SK-N-MC (cell line): Measurements from ENCODE around the gene CLTB.

Source experiments
- DNase-seq: peaks from one replicate; pipeline ENCODE4 v3.0.0-alpha.2; 2011; ENCODE audit warnings: low read depth, low spot score
- H3K27ac ChIP-seq: fragments of 200-600 bp; sonication (generic); 2 replicates; pipeline ENCODE4 v1.5.1; 2016; ENCODE audit warnings: mixed run types
- H3K36me3 ChIP-seq: fragments of 200-600 bp; sonication (generic); 2 replicates; pipeline ENCODE4 v1.6.1; 2017; ENCODE audit warnings: antibody characterized with exemption, low read length, mixed read lengths; ENCODE audit not compliant: insufficient read depth
- H3K4me3 ChIP-seq: fragments of 200-600 bp; sonication (generic); 2 replicates; pipeline ENCODE4 v1.5.1; 2016
- H3K9ac ChIP-seq: fragments of 200-600 bp; sonication (generic); 2 replicates; pipeline ENCODE4 v1.8.0; 2017; ENCODE audit warnings: mixed run types, mixed read lengths; ENCODE audit not compliant: insufficient read length
- H3K9me3 ChIP-seq: fragments of 200-600 bp; sonication (generic); 2 replicates; pipeline ENCODE4 v1.6.1; 2017; ENCODE audit warnings: low read depth, mild to moderate bottlenecking, antibody characterized with exemption, low read length, moderate library complexity, mixed read lengths
- EZH2 ChIP-seq: fragments of 200-600 bp; sonication (generic); IDR thresholded peaks from one replicate; pipeline ENCODE4 v1.6.1; 2017; ENCODE audit warnings: antibody characterized with exemption
- FOXP2 ChIP-seq: optimal IDR thresholded peaks from 2 replicates; pipeline ENCODE3; 2011; ENCODE audit warnings: mild to moderate bottlenecking, moderate library complexity; ENCODE audit not compliant: insufficient read depth; ENCODE audit errors: extremely low read length, control extremely low read depth
- POLR2AphosphoS5 ChIP-seq: IDR thresholded peaks from 2 replicates; pipeline ENCODE4 v1.6.1; 2012; ENCODE audit warnings: mild to moderate bottlenecking, low read depth, low read length, borderline replicate concordance

CLTB gene

DNA sequence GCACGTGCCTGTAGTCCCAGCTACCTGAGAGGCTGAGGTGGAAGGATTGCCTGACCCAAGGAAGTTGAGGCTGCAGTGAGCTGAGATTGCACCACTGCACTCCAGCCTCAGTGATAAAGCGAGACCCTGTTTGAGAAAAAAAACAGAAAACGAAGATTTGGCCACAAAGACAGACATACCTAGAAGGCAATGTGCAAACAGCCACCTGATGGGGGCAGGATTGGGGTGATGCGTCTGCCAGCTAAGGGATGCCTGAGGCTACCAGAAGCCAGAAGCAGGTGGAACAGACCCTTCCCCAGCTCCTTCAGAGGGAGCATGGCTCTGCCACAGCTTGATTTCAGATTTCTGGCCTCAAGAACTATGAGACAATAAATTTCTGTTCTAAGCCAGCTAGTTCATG is 24.9 kb downstream of the CLTB start:
- Histone ChIP-seq H3K36me3 (peaks cover 15% of the 10 kb centered on the region), H3K9ac (no peak overlapping the region), H3K27ac (no peak overlapping the region), H3K4me3 (no peak overlapping the region), H3K9me3 (no peaks in the 10 kb centered on the region)
- no peak for TF ChIP-seq POLR2AphosphoS5
- TF ChIP-seq EZH2: no peak
- TF ChIP-seq FOXP2: no peak
- no peak for DNase-seq

DNA sequence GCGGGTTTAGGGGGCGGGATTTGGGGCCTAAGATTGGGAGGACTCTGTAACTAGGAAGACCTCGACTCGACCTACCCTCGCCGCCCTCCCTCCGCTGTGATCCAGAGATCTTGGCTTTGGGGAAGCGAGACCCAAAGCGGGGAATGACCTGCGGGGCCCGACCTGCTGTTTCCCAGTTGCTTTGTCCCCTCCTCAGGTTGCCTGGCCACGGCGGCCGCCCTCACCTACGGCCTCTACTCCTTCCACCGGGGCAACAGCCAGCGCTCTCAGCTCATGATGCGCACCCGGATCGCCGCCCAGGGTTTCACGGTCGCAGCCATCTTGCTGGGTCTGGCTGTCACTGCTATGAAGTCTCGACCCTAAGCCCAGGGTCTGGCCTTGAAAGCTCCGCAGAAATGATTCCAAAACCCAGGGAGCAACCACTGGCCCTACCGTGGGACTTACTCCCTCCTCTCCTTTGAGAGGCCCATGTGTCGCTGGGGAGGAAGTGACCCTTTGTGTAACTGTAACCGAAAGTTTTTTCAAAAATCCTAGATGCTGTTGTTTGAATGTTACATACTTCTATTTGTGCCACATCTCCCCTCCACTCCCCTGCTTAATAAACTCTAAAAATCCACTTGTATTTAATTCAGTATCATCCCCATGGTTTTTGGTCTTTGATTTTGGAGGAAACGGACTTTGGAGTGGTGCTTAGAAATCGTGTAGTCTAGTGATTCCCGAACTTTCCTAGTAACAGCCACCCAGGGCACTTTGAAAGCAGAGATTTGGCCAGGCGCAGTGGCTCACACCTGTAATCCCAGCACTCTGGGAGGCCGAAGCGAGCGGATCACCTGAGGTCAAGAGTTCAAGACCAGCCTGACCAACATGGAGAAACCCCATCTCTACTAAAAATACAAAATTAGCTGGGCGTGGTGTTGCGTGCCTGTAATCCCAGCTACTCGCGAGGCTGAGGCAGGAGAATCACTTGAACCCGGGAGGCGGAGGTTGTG is 26.9 kb downstream of the CLTB start:
- H3K27ac ChIP-seq: peak overlapping the region; percentile 69; the same call in 1 of the 2 replicates
- no peak for DNase-seq
- H3K36me3 ChIP-seq: peaks cover 36% of the 10 kb centered on the region
- peak overlapping the region; percentile 94 for H3K9ac ChIP-seq
- H3K4me3 ChIP-seq: peak overlapping the region; percentile 86
- TF ChIP-seq POLR2AphosphoS5 (no peak; the same call in none of the 2 replicates), FOXP2 (no peak), EZH2 (no peak)
- H3K9me3 ChIP-seq: no peaks in the 10 kb centered on the region

DNA sequence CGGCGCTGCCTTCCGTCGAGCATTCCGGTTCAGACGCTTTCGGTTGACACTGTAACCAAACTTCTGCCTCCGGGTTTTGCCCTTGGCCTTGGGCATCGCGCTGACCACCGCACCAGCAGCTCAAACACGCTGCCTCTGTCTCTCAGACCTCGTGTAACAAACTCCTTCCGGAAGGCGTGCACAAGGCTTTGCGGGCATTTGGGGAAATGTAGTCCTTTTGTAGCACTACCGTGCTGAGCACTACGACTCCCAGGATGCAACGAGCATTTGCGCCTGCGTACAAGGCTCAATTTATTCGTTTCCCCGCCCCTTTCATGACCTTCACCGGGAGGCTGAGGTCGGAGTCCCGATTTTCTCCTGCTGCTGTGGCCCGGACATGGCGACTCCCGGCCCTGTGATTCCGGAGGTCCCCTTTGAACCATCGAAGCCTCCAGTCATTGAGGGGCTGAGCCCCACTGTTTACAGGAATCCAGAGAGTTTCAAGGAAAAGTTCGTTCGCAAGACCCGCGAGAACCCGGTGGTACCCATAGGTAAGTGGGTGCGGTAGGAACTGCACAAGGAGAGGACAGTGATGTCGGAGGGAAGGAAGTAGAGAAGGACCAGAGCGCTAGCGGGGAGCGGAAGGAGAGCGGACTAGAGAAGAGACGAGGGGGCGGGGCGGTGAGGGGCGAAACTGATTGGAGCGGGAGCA is 27.8 kb downstream of the CLTB start, which contains the start of the genes HIGD2A and NOP16:
Gene HIGD2A, plus strand, starts transcription at position 308 of the 691 bp plus-strand sequence. Its CDS starts 69 bp downstream, at position 377.
Gene NOP16, minus strand, starts transcription at position 155 of the 691 bp plus-strand sequence. Its CDS starts 59 bp downstream, at position 96.
- peak within 1 kb of the TSS; percentile 86 for H3K4me3 ChIP-seq
- peak; percentile 97 for DNase-seq
- peaks cover 44% of the 10 kb centered on the region for H3K36me3 ChIP-seq
- H3K9me3 ChIP-seq: no peaks in the 10 kb centered on the region
- TF ChIP-seq POLR2AphosphoS5: peak; percentile 96
- TF ChIP-seq EZH2: no peak
- no peak for TF ChIP-seq FOXP2
- H3K9ac ChIP-seq: peak within 1 kb of the TSS; percentile 96
- peak within 1 kb of the TSS; percentile 97 for H3K27ac ChIP-seq

DNA sequence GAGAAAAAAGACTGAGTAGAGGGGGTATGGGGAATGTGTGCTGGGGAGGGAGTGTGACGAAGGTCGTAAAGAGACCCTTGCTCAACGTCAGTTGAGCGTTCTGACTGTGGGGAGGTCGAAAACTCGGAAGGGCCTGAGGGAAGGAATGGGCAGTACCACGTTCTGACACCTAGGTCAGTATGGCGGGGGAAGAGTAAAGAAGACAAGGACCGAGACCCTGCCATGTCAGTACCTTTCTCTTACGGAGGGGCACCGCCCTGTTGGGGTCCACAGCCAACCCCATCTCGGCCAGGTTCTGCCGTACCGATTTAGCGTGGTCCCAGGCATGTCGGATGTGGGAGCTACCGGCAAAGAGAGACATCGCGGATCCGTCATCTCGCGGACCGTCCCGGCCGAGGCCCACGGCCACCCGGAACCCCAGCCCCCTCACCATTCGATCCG is 28.3 kb downstream of the CLTB start:
- peaks cover 50% of the 10 kb centered on the region for H3K36me3 ChIP-seq
- TF ChIP-seq EZH2 (no peak), FOXP2 (no peak), POLR2AphosphoS5 (no peak)

GRCh38 chr5:176387384-176387925 is 28.9 kb downstream of the CLTB start:
- Histone ChIP-seq H3K4me3 (peak overlapping the region; percentile 86), H3K36me3 (peaks cover 56% of the 10 kb centered on the region), H3K27ac (peak overlapping the region; percentile 20; the same call in 1 of the 2 replicates), H3K9me3 (no peaks in the 10 kb centered on the region), H3K9ac (peak overlapping the region; percentile 96)
- no peak for DNase-seq
- TF ChIP-seq EZH2 (no peak), POLR2AphosphoS5 (no peak), FOXP2 (no peak)

More for the DNA sequence above, 28.3 kb downstream of the CLTB start:
- Histone ChIP-seq H3K27ac (peak overlapping the region; percentile 97), H3K9ac (peak overlapping the region; percentile 96), H3K9me3 (no peaks in the 10 kb centered on the region), H3K4me3 (peak overlapping the region; percentile 86)
- DNase-seq: no peak

DNA sequence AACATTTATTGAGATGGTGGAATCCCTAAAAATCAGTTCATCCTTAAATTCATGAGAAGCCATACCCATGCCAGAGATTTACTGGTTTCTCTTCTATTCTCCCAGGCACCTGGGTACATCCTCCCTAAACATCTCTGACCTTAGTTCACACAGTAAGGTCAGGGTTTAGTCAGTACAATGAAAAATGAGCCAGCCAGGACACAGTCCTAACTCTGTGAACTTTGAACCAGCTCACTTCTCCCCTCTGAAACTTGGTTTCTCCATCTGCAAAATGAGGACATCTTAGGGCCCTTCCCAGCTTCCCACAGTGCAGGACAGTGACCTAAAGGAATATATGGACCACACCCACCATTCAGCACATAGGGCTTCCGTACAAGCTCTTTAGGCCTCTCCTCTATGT is 29.8 kb downstream of the CLTB start:
- TF ChIP-seq POLR2AphosphoS5 (no peak), EZH2 (no peak), FOXP2 (no peak)
- Histone ChIP-seq H3K9me3 (no peaks in the 10 kb centered on the region), H3K4me3 (peak overlapping the region; percentile 86), H3K36me3 (peaks cover 65% of the 10 kb centered on the region), H3K9ac (peak overlapping the region; percentile 96), H3K27ac (no peak overlapping the region)
- DNase-seq: no peak

DNA sequence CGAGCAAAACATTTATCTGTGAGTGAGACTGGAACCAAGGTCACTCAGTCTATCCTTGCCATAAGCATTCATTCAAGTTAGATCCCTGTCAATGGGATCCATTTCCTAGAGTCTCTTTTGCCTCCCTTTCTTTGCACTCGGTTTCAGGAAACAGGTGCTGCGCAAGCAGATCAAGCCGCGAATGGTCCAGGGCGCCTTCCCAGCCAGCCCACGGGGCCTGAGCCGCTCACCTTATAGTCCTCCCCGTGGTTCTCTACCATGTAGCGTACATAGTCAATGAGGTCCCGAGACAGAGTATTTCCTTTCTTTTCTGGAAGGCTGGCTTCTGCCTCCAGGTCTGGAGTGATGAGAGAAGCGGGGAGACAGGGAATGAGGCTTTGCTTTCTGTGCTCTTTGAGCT is 31.3 kb downstream of the CLTB start:
- DNase-seq: no peak
- Histone ChIP-seq H3K4me3 (no peak overlapping the region), H3K9me3 (no peaks in the 10 kb centered on the region), H3K36me3 (peaks cover 70% of the 10 kb centered on the region), H3K27ac (no peak overlapping the region), H3K9ac (no peak overlapping the region)
- TF ChIP-seq POLR2AphosphoS5: peak; percentile 4; the same call in 1 of the 2 replicates
- no peak for TF ChIP-seq FOXP2

DNA sequence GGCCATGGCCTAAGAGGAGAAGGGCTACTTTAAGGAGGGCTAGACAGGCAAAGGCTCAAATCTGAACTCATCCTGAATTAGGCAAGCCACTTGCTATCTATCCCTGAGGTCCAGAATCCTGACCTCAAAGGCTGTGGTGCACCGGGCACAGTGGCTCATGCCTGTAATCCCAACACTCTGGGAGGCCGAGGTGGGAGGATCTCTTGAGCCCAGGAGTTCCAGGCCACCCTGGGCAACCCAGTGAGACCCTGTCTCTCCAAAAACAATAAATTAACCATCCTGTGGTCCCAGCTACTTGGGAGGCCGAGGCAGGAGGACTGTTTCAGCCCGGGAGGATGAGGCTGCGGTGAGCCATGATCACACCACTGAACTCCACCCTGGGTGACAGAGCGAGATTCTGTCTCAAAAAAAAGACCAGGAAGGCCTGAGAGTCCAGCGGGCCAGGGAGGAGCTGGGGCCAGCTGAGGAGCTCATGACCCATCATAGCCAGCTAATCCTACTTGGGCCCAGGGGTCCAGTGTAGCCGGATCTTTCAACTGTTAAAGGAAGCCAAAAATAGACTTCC is 31.9 kb downstream of the CLTB start:
- H3K9ac ChIP-seq: no peak overlapping the region
- TF ChIP-seq FOXP2: no peak
- TF ChIP-seq EZH2: no peak
- no peak for TF ChIP-seq POLR2AphosphoS5
- H3K9me3 ChIP-seq: no peaks in the 10 kb centered on the region
- no peak for DNase-seq
- H3K4me3 ChIP-seq: no peak overlapping the region
- H3K36me3 ChIP-seq: peaks cover 74% of the 10 kb centered on the region
- H3K27ac ChIP-seq: no peak overlapping the region
